H1 (cell line): Measurements from ENCODE around the gene ZNF692. TPM values are rescaled to one million over a fixed set of nuclear protein-coding genes. Genes with fewer than 3 reads are reported as not detected.

Experiments used
- CTCF ChIA-PET: fragments of 300-600 bp; sonication (Branson Sonifier 250); formaldehyde crosslinking; loops from one replicate; lab custom pipeline; 2021; ENCODE audit not compliant: partially characterized antibody; lab: Charles Lee
- POLR2A ChIA-PET: fragments of 300-600 bp; sonication (Branson Sonifier 250); formaldehyde crosslinking; loops from one replicate; lab custom pipeline; 2021; ENCODE audit warnings: inconsistent platforms; ENCODE audit not compliant: partially characterized antibody; lab: Charles Lee
- DNase-seq, 2 experiments: peaks; one replicate each; pipeline versions ENCODE4 v3.0.0 to v3.0.0-alpha.2; 2010 to 2022; ENCODE audit warnings: low spot score in 2 of 2, low read depth in 1 of 2, mixed read lengths in 1 of 2
- FAIRE-seq: peaks from 2 replicates; lab custom pipeline; 2011; peaks lifted over from hg19 to GRCh38; lab: Jason Lieb, UNC
- H2AFZ ChIP-seq: 2 replicates; pipeline ENCODE4 v1.8.1; 2012; ENCODE audit warnings: low read length, inconsistent platforms
- H2AK5ac ChIP-seq: 2 replicates; pipeline ENCODE4 v1.6.1; 2013; ENCODE audit warnings: low read depth, low read length
- H2BK120ac ChIP-seq: replicated peaks from 2 replicates; pipeline ENCODE3; 2013; ENCODE audit warnings: low read depth, low read length, inconsistent platforms
- H2BK12ac ChIP-seq: 2 replicates; pipeline ENCODE4 v1.6.1; 2013; ENCODE audit warnings: low read depth, low read length
- H2BK15ac ChIP-seq: 2 replicates; pipeline ENCODE4 v1.6.1; 2013; ENCODE audit warnings: low read length
- H2BK20ac ChIP-seq: 2 replicates; pipeline ENCODE4 v1.6.1; 2013; ENCODE audit warnings: low read length
- H2BK5ac ChIP-seq: 2 replicates; pipeline ENCODE4 v1.6.1; 2013; ENCODE audit warnings: low read depth, low read length
- H3K14ac ChIP-seq: 2 replicates; pipeline ENCODE4 v1.6.1; 2013; ENCODE audit warnings: inconsistent platforms; ENCODE audit not compliant: insufficient read length
- H3K18ac ChIP-seq: 2 replicates; pipeline ENCODE4 v1.6.1; 2013; ENCODE audit warnings: low read length; ENCODE audit errors: extremely low read depth
- H3K23ac ChIP-seq: 2 replicates; pipeline ENCODE4 v1.6.1; 2013; ENCODE audit warnings: inconsistent platforms; ENCODE audit not compliant: insufficient read length
- H3K23me2 ChIP-seq: 2 replicates; pipeline ENCODE4 v1.6.1; 2013; ENCODE audit warnings: low read depth, low read length
- H3K27ac ChIP-seq: 2 replicates; pipeline ENCODE4 v1.6.1; 2011; ENCODE audit warnings: low read depth, low read length, inconsistent platforms
- H3K27me3 ChIP-seq, 4 experiments: replicated peaks in 1 of 4; 1 replicate in 1 of 4; 2 replicates in 3 of 4; pipeline versions ENCODE4 v1.6.1 to v1.8.1; 2011 to 2013; ENCODE audit warnings: low read length in 3 of 4, mild to moderate bottlenecking in 3 of 4, inconsistent platforms in 2 of 4, mixed read lengths in 2 of 4, moderate library complexity in 1 of 4; ENCODE audit not compliant: control insufficient read depth in 3 of 4, insufficient read depth in 3 of 4; ENCODE audit errors: extremely low read depth in 1 of 4
- H3K36me3 ChIP-seq, 4 experiments: 2 replicates each; pipeline versions ENCODE4 v1.6.1 to v1.8.1; 2011 to 2013; ENCODE audit warnings: mild to moderate bottlenecking in 4 of 4, low read length in 3 of 4, moderate library complexity in 2 of 4, control low read depth in 1 of 4, inconsistent platforms in 1 of 4; ENCODE audit not compliant: insufficient read depth in 4 of 4, control insufficient read depth in 2 of 4
- H3K4ac ChIP-seq: replicated peaks from 2 replicates; pipeline ENCODE3; 2013; ENCODE audit warnings: low read length, low read depth, mixed read lengths, inconsistent platforms; ENCODE audit not compliant: insufficient read length
- H3K4me1 ChIP-seq, 4 experiments: replicated peaks in 1 of 4; 1 replicate in 1 of 4; 2 replicates in 3 of 4; pipeline versions ENCODE4 v1.6.1 to v1.8.1; 2011 to 2013; ENCODE audit warnings: low read length in 3 of 4, inconsistent platforms in 2 of 4, mixed read lengths in 1 of 4; ENCODE audit not compliant: insufficient read depth in 4 of 4, control insufficient read depth in 3 of 4
- H3K4me2 ChIP-seq, 2 experiments: 2 replicates each; pipeline versions ENCODE4 v1.6.1 to v1.8.1; 2011 to 2013; ENCODE audit warnings: low read depth in 2 of 2, low read length in 2 of 2, control low read depth in 1 of 2, inconsistent platforms in 1 of 2, mild to moderate bottlenecking in 1 of 2; ENCODE audit not compliant: insufficient read depth in 1 of 2
- H3K4me3 ChIP-seq, 4 experiments: fragments of 200-600, 300-600 bp in 1 of 4; sonication (generic), shearing (Covaris generic), sonication (Bioruptor Twin) in 1 of 4; 2 replicates each; pipeline versions ENCODE4 v1.5.1 to v1.8.1; 2011 to 2016; ENCODE audit warnings: low read length in 4 of 4, low read depth in 3 of 4, control low read depth in 2 of 4, inconsistent platforms in 2 of 4, mild to moderate bottlenecking in 2 of 4, mixed read lengths in 1 of 4, moderate library complexity in 1 of 4; ENCODE audit not compliant: insufficient read depth in 2 of 4; ENCODE audit errors: extremely low read depth in 1 of 4
- H3K56ac ChIP-seq: replicated peaks from 2 replicates; pipeline ENCODE3; 2013; ENCODE audit warnings: low read depth, mild to moderate bottlenecking, mixed read lengths, low read length, inconsistent platforms; ENCODE audit not compliant: insufficient read length
- H3K79me1 ChIP-seq: 2 replicates; pipeline ENCODE4 v1.6.1; 2013; ENCODE audit warnings: low read depth, low read length, control low read depth
- H3K79me2 ChIP-seq, 2 experiments: 2 replicates each; pipeline versions ENCODE4 v1.6.1 to v1.8.1; 2012 to 2013; ENCODE audit warnings: low read length in 2 of 2, mild to moderate bottlenecking in 2 of 2, inconsistent platforms in 1 of 2; ENCODE audit not compliant: insufficient read depth in 2 of 2, control insufficient read depth in 1 of 2
- H3K9ac ChIP-seq, 4 experiments: replicated peaks in 1 of 4; 1 replicate in 1 of 4; 2 replicates in 3 of 4; pipeline versions ENCODE4 v1.6.1 to v1.8.1; 2011 to 2013; ENCODE audit warnings: low read depth in 3 of 4, low read length in 3 of 4, control low read depth in 2 of 4, mild to moderate bottlenecking in 2 of 4, moderate library complexity in 2 of 4, inconsistent platforms in 1 of 4; ENCODE audit errors: extremely low read depth in 1 of 4
- H3K9me3 ChIP-seq, 2 experiments: 2 replicates each; pipeline versions ENCODE4 v1.6.1 to v1.8.1; 2012 to 2013; ENCODE audit warnings: mild to moderate bottlenecking in 2 of 2, moderate library complexity in 2 of 2, control low read depth in 1 of 2, inconsistent platforms in 1 of 2, low read depth in 1 of 2, low read length in 1 of 2, mixed read lengths in 1 of 2; ENCODE audit not compliant: insufficient read depth in 2 of 2
- H4K20me1 ChIP-seq, 2 experiments: replicated peaks in 1 of 2; 2 replicates each; pipeline versions ENCODE3 to v1.8.1; 2011 to 2013; ENCODE audit warnings: inconsistent platforms in 2 of 2, low read length in 2 of 2, mild to moderate bottlenecking in 1 of 2; ENCODE audit not compliant: insufficient read depth in 2 of 2, control insufficient read depth in 1 of 2
- H4K5ac ChIP-seq: 2 replicates; pipeline ENCODE4 v1.6.1; 2013; ENCODE audit warnings: low read length, low read depth, mixed read lengths, inconsistent platforms; ENCODE audit not compliant: insufficient read length
- H4K8ac ChIP-seq: 2 replicates; pipeline ENCODE4 v1.8.0; 2013; ENCODE audit warnings: mild to moderate bottlenecking, moderate library complexity, low read length, inconsistent platforms; ENCODE audit not compliant: insufficient read depth; ENCODE audit errors: extremely low read depth
- H4K91ac ChIP-seq: replicated peaks from 2 replicates; pipeline ENCODE3; 2013; ENCODE audit warnings: low read length, mixed read lengths, inconsistent platforms; ENCODE audit not compliant: insufficient read length
- FOSL1 ChIP-seq: IDR thresholded peaks from 2 replicates; pipeline ENCODE4 v1.6.1; 2011; ENCODE audit warnings: mild to moderate bottlenecking, low read depth, low read length, moderate library complexity; ENCODE audit not compliant: insufficient read depth
- KDM4A ChIP-seq: IDR thresholded peaks from one replicate; pipeline ENCODE4 v1.7.1; 2012; ENCODE audit warnings: low read depth, mild to moderate bottlenecking, moderate library complexity, low read length, inconsistent platforms; ENCODE audit not compliant: severe bottlenecking
- TBP ChIP-seq: IDR thresholded peaks from 2 replicates; pipeline ENCODE4 v1.6.1; 2011; ENCODE audit warnings: low read depth, low read length, improper control_type of control experiment
- TEAD4 ChIP-seq: IDR thresholded peaks from 2 replicates; pipeline ENCODE4 v1.6.1; 2012; ENCODE audit warnings: low read depth, low read length, inconsistent platforms, mixed read lengths
- whole genome bisulfite sequencing, 2 experiments: shearing (Covaris generic) in 1 of 2; methylation state at CpG; one replicate each; pipeline versions ENCODE4 v1.1.6 to v1.1.7; 2013 to 2015; ENCODE audit warnings: low lambda C conversion rate in 2 of 2, mixed read lengths in 2 of 2, inconsistent platforms in 1 of 2, low coverage in 1 of 2, missing lambda C conversion rate in 1 of 2; ENCODE audit not compliant: insufficient replicate concordance in 2 of 2, insufficient coverage in 1 of 2, insufficient read length in 1 of 2; ENCODE audit errors: extremely low coverage in 1 of 2, missing lambda C conversion rate in 1 of 2; 5-methylcytosine and 5-hydroxymethylcytosine counted together
- polyA plus RNA-seq, 7 experiments: library from polyadenylated mRNA; depleted of rRNA in 3 of 7; stranded (reverse) in 5 of 7; unstranded in 2 of 7; fragments of >200 nt in 5 of 7; fragments of 200-250 nt in 2 of 7; gene quantifications; 1 replicate in 5 of 7; 2 replicates in 1 of 7; 4 replicates in 1 of 7; pipeline versions ENCODE4 v1.2.1 to v1.2.3, GENCODE V29; 2011 to 2013; ENCODE audit warnings: missing spikeins in 2 of 7, mixed read lengths in 2 of 7
- total RNA-seq: library from RNA; stranded (reverse); fragmentation: NEBNext Ultra II Directional; extraction: Animal tissue kit (Norgen Biotek cat#: 25700); gene quantifications from 2 replicates; pipeline ENCODE4 v1.2.1, GENCODE V29; 2021

ZNF692 gene
- total and polyA plus RNA-seq, 2 of the 8 experiments (the other 6 are each of a cell fraction or from before 2014, with no cell fraction given) = 38.4 to 52.3 TPM

DNA sequence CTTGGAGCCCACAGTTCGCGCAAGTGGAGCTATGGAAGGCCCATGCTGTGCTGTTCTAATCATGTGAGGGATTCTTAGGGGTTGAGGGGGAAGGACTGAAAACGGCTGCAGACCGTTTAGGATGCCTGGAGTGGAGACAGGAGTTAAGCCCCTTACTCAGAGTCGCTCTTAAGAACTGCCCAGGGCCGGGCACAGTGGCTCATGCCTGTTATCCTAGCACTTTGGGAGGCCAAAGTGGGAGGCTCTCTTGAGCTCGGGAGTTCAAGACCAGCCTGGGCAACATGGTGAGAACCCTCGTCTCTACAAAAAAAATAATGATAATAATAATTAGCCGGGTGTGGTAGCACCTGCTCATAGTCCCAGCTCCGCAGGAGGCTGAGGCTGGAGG is 19.7 kb downstream of the ZNF692 start:
- Histone ChIP-seq H3K79me1 (peaks cover 10% of the 10 kb centered on the region), H3K23me2 (peaks cover 9% of the 10 kb centered on the region; the same call in 1 of the 2 replicates), H3K9me3 (no peaks in the 10 kb centered on the region), H2BK12ac (peak overlapping the region; percentile 50; the same call in 1 of the 2 replicates), H3K4me3 (peak overlapping the region; percentile 78 to 88 (median 84)), H3K36me3 (no peaks in the 10 kb centered on the region; a peak in 2 of 8 replicates), H3K4me2 (peak overlapping the region; percentile 74 to 78), H2AFZ (peak overlapping the region; percentile 88), H3K56ac (no peak overlapping the region), H3K27me3 (peaks cover 0 to 2% (median 0%) of the 10 kb centered on the region in 4 experiments; a peak in 1 of 7 replicates), H2BK15ac (no peak overlapping the region), H2AK5ac (no peak overlapping the region), H3K4me1 (peaks cover 0 to 5% (median 2%) of the 10 kb centered on the region in 4 experiments; a peak in 3 of 7 replicates), H4K5ac (no peak overlapping the region), H2BK120ac (no peak overlapping the region), H4K8ac (peak overlapping the region; percentile 87; the same call in 1 of the 2 replicates), H3K9ac (peak overlapping the region in 3 of 4 experiments; percentile 47 to 83 (median 82); a peak in 4 of 7 replicates), H3K79me2 (peaks cover 0 to 20% of the 10 kb centered on the region in 2 experiments; a peak in 2 of 4 replicates), H3K18ac (peak overlapping the region; percentile 44; the same call in 1 of the 2 replicates), H3K4ac (no peak overlapping the region), H4K91ac (no peak overlapping the region), H4K20me1 (peaks cover 2 to 3% of the 10 kb centered on the region in 2 experiments), H3K27ac (no peak overlapping the region), H2BK5ac (0 out of 2 replicates have a peak overlapping the region, but pooled peaks have one; percentile 91), H3K23ac (no peak overlapping the region), H2BK20ac (no peak overlapping the region), H3K14ac (no peak overlapping the region)
- DNase-seq = no peak
- FAIRE-seq = no peak
- POLR2A ChIA-PET = interaction anchor here (0.8 to 7.3 kb wide), 8 partner anchors 9 to 73 kb away, joined by 3 to 69 read pairs (median 3); partner anchors contain the start of genes SH3BP5L and ZNF692
- CTCF ChIA-PET = interaction anchor here (0.6 to 5.3 kb wide), 5 partner anchors 13 to 65 kb away, joined by 3 to 32 read pairs (median 9); partner anchors contain the start of gene ZNF692
- 0 out of 2 replicates have a peak, but pooled peaks have one; percentile 16 for TF ChIP-seq TEAD4
- 0 out of 2 replicates have a peak, but pooled peaks have one; percentile 34 for TF ChIP-seq TBP
- TF ChIP-seq KDM4A = peak; percentile 9
- no peak for TF ChIP-seq FOSL1
- WGBS, 2 experiments = 36% methylated on average over 10 of the region's 10 CpGs; no CpG with 5 or more reads in 1 of the 2 experiments
